GM21786 (cell line): Measurements from ENCODE around the gene MARCHF10.
"Not testable (repeated sequence)": the region's sequence is repeated elsewhere in the genome, so short reads cannot be mapped to it uniquely, and the experiment has no call there.

Source experiments
- ATAC-seq: cut with Tn5 transposase; IDR thresholded peaks from one replicate; pipeline ENCODE4 v1.9.1; 2021; ENCODE audit not compliant: unreplicated experiment

MARCHF10 gene, protein sequence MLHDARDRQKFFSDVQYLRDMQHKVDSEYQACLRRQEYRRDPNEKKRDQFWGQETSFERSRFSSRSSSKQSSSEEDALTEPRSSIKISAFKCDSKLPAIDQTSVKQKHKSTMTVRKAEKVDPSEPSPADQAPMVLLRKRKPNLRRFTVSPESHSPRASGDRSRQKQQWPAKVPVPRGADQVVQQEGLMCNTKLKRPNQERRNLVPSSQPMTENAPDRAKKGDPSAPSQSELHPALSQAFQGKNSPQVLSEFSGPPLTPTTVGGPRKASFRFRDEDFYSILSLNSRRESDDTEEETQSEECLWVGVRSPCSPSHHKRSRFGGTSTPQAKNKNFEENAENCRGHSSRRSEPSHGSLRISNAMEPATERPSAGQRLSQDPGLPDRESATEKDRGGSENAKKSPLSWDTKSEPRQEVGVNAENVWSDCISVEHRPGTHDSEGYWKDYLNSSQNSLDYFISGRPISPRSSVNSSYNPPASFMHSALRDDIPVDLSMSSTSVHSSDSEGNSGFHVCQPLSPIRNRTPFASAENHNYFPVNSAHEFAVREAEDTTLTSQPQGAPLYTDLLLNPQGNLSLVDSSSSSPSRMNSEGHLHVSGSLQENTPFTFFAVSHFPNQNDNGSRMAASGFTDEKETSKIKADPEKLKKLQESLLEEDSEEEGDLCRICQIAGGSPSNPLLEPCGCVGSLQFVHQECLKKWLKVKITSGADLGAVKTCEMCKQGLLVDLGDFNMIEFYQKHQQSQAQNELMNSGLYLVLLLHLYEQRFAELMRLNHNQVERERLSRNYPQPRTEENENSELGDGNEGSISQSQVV

GRCh38 chr17:62807812-62808575 lies at the start of gene MARCHF10:
Gene MARCHF10 (minus strand): TSS chr17:62808314. CDS start chr17:62801735, 6,579 bp downstream.
- no peak for ATAC-seq

DNA sequence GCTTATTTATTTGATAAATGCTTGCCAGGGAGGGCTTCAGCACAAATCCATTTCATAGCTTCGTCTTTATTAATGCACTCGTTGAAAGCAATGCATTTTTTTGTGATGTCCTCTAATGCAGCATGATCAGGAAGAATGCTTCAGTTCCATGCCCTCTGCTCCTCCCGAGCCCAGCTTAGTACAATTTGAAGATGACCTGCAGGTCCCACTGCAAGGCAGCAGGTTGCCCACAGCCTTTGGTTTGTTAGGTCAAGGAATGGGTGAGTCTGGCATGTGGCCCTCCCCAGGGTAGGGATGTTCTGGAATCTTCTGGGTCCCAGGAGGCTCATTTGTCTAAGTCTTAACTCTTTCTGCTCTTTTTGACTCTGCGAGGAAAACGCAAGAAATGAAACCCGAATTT lies 49.4 kb upstream of the MARCHF10 start:
- no peak for ATAC-seq

- ATAC-seq = no peak
Observed at GRCh38 chr17:62856594-62856993, 48.5 kb upstream of the MARCHF10 start.

- ATAC-seq = no peak
Observed at GRCh38 chr17:62855156-62855555, 47.0 kb upstream of the MARCHF10 start.

GRCh38 chr17:62854098-62854680 lies 46.1 kb upstream of the MARCHF10 start:
- no peak for ATAC-seq

- no peak for ATAC-seq
Observed at GRCh38 chr17:62852195-62852594, 44.1 kb upstream of the MARCHF10 start.

DNA sequence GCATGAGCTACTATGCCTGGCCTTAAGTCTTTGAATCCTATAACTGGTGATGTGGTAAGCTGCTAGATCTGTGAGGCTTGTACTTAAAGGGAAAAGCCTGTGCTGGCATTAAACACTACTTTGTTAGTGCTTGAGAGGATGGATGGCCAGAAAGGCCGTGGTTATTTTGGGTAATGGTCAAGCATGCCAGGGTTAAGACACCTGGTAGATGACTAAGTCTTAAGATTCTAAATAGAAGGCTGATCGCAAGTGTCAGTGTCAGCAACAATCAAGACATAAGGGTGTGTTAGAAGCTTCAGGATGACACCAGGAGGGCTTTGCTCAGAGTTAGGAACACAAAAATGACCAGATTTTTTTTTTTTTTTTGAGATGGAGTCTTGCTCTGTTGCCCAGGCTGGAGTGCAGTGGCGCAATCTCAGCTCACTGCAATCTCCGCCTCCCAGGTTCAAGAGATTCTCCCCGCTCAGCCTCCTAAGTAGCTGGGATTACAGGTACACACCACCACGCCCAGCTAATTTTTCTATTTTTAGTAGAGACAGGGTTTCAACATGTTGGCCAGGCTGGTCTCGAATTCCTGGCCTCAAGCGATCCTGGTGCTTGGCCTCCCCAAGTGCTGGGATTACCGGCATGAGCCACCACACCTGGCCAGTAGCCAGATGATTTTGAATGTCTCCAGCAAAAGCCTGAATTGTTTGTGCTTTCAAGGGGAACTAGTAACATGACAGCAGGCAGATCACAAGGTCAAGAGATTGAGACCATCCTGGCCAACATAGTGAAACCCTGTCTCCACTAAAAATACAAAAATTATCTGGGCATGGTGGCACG lies 41.7 kb upstream of the MARCHF10 start:
- not testable (repeated sequence) for ATAC-seq

- no peak for ATAC-seq
Observed at GRCh38 chr17:62848334-62848733, 40.2 kb upstream of the MARCHF10 start.

- no peak for ATAC-seq
Observed at GRCh38 chr17:62847426-62847825, 39.3 kb upstream of the MARCHF10 start.

DNA sequence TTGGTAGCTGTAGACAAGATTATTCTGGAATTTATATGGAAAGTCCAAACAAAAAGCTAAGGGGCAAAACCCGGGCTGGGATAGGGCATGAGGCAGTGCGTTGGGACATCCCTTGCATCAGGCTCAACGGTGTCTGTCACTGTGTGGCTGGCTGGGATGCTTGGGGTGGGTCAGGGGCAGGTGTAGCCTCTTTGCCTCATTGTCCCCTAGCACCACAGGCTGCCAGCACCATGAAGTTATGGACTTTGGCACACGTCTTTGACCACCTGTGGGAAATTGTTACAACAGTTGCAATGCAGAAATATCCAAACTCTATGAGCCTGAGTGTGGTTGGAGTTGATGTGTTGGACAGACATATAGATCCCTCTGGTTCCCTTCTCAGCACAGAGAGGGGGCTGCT lies 32.8 kb upstream of the MARCHF10 start:
- no peak for ATAC-seq

DNA sequence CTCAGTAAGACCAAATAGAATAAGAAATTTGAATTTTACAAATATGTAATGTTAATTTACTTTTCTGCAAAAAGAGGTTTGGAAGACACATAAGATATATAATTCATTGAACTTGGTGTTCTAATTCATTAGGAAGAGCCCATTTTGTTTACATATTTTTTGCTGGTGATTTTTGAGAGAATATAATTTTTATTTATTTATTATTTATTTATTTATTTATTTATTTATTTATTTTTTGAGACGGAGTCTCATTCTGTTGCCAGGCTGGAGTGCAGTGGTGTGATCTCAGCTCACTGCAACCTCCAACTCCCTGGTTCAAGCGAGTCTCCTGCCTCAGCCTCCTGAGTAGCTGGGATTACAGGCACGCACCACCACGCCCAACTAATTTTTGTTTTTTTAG lies 25.7 kb upstream of the MARCHF10 start:
- not testable (repeated sequence) for ATAC-seq

DNA sequence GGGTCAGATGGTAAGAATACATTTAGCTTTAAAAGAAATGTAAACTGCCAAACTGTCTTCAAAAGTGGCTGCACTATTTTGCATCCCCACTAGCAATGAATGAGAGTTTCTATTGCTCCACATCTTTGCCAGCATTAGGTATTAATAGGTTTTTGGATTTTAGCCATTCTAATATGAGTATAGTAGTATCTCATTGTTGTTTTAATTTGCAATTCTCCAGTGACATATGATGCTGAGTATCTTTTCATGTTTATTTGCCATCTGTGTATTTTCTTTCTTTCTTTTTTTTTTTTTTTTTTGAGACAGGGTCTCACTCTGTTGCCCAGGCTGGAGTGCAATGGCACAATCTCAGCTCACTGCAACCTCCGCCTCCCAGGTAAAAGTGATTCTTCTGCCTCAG lies 24.3 kb upstream of the MARCHF10 start:
- ATAC-seq = no peak

DNA sequence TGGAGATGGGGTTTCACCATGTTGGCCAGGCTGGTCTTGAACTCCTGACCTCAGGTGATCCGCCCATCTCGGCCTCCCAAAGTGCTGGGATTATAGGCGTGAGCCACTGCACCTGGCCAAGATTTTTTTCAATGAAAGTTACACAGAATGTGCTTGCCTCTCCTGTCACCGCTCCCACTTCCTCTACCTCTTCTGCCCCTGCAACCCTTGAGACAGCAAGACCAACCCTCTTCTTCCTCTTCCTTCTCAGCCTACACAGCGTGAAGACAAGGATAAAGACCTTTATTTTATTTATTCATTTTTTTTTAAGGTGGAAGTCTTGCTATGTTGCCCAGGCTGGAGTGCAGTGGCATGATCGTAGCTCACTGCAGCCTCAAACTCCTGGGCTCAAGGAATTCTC lies 23.0 kb upstream of the MARCHF10 start:
- ATAC-seq = not testable (repeated sequence)

GRCh38 chr17:62827746-62828485 lies 19.8 kb upstream of the MARCHF10 start:
- ATAC-seq = no peak

GRCh38 chr17:62826956-62827355 lies 18.8 kb upstream of the MARCHF10 start:
- ATAC-seq = no peak

DNA sequence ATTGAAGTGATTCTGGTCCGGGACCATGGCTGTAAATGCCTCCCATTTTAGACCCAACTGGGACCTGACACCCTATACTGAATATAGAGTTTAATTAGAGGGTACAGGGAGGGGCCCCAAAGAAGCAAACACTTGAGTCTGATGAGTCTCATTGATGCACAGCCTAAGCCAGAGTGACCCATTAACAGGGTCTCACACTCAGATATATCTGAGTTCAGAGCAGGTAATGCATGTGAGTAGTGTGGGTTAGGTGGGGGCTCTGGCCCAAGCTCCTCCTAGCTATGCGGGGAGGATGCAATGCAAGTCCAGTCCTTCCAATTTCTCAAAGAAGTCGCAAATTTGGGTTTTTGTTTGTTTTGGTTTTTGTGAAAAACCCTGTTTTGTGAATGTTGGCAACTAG lies 17.1 kb upstream of the MARCHF10 start:
- ATAC-seq = no peak

DNA sequence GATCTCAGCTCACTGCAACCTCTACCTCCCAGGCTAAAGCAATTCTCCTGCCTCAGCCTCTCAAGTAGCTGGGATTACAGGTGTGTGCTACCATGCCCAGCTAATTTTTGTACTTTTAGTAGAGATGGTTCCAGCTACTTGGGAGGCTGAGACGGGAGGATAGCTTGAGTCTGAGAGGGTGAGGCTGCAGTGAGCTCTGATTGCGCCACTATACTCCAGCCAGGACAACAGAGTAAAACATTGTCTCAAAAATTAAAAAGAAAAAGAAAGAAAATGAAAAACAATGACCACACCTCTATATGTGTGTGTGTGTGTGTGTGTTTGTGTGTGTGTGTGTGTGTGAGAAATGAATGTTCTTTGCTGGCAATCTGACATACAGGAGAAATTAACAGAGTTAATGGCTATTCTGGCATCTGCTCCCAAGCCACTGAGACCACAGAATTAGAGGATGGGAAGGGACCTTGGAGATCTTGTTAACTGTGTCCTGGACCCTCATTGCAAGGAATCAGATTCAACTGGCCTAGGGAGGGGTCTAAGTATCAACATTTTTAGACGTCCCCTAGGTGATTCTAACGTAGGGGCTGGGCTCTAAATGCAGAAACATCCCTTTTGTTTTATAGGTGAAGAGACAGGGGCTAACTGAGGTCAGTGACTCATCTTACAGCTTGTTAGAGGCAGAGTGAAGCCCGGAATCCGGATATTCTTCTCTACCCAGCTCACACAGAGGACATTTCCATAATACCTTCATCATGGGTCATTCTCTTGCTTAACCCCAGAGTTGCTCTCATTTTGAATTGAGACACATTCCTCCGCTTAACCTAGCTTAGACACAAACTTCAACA lies 16.4 kb upstream of the MARCHF10 start:
- ATAC-seq = no peak

- ATAC-seq = no peak
Observed at GRCh38 chr17:62823111-62823893, 15.2 kb upstream of the MARCHF10 start.
